HUDEP-2 (cell line): ENCODE data around the gene PDK2.

Experiments used
- DNase-seq, 76 experiments: peaks; one replicate each; lab custom pipeline; 2025; ENCODE audit not compliant: unreplicated experiment in 76 of 76; lab: John Stamatoyannopoulos, UW

The PDK2 gene

DNA sequence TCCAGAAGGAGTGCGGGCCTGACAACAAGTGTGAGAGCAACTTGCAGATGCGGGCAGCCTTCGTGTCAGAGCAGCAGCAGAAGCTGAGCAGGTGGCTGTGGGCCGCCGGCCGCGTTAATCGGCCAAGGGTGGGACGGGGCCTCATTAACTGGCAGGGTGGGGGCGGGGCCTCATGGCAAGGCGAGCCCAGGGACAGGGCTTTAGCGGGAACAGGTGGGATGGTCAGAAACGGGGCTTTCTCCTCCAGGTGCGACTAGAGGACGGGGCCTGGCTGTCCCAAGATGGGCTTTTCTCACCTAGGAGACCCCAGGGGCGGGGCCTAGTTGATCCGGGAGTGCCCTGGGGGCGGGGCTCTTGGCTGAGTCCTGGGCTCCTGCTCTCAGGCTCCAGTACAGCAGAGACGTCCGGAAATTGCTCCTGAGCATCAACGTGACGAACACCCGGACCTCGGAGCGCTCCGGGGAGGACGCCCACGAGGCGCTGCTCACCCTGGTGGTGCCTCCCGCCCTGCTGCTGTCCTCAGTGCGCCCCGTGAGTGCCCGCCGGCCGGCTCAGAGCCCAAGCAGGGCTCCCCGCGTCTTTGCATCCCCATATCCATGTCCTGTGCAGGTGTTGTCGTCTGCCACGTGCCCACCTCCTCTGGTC is 18.4 kb upstream of the PDK2 start:
- no peak for DNase-seq

DNA sequence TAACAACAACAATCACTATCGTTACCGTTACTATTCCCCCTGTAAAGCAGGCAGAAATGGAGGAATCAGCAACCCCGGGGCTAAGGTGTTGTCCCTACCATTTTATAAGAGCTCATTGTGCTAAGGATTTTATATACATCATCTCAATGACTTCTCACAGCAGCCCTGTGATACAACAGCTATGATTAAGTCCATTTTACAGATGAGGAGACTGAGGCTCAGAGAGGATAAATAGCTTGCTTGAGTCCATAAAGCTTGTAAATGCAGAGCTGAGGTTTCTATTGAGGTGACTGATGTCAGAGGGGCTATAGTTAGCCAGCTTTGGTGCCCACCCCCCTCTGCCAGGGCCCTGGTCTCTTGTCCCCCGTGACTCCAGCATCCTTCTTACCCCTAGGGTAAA is 16.7 kb upstream of the PDK2 start:
- DNase-seq, result no peak

DNA sequence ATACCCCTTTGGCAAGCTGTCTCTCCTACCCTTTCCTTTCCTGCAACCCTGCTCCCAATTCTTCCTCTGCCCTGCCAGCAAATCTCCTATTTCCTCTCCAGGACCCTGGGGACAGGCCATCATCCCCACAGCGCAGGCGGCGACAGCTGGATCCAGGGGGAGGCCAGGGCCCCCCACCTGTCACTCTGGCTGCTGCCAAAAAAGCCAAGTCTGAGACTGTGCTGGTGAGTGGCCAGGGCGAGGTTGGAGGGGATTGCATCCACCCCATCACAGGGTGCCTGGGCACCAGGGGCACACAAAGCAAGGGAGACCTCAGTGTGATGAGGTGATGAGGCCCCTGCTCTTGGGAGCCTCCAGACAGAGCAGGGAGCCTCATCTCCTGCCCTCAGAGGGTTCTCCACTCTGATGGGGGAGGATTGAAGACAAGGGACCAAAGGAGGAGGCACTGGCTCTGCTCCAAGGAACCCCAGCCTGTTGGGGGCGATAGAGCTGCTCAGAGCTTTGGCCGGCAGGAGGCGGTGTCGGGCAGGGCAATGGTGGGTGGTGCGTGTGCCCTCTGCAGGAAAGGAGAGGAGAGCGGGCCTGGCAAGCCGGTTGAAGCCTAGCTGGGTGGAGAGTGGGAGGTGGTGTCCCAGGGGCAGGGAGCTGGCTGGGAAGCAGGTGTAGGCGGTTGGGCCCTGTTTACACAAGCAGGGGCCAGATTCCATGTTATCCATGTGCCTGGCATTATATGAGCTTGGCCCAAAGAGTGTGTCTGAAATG is 15.6 kb upstream of the PDK2 start:
- DNase-seq, result peak in 57 of 76 experiments; percentile 4 to 73 (median 41)

DNA sequence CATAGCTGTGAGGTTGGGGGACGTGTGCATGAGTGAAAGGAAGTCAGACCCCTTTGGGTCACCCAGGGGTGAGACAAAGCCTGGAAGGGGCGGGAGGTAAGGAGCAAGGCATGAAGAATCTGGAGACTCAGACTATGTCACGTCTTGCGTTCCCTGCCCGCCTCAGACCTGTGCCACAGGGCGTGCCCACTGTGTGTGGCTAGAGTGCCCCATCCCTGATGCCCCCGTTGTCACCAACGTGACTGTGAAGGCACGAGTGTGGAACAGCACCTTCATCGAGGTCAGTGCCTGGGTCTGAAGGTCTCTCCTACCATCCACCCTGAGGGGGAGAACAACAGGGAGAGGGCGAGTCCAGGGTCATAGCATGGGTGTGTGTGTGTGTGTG is 15.1 kb upstream of the PDK2 start:
- DNase-seq, result no peak

DNA sequence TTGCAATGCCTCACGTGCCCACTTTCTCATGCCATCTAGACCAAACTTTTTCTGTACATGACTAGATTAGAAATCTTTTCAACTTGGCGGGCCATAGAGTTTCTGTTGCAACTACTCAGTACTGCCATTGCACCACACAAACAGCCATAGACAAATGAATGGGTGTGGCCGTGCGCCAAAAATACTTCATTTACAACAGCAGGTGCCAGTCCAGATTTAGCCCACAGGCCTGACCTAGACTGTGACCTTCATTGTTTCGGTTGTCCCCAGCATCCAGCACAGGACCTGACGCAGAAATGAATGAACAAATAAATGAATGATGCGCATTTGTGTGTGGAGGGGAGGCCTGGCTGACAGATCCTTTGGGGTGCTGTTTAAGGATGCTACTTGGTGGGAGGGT is 14.3 kb upstream of the PDK2 start:
- DNase-seq, result no peak

DNA sequence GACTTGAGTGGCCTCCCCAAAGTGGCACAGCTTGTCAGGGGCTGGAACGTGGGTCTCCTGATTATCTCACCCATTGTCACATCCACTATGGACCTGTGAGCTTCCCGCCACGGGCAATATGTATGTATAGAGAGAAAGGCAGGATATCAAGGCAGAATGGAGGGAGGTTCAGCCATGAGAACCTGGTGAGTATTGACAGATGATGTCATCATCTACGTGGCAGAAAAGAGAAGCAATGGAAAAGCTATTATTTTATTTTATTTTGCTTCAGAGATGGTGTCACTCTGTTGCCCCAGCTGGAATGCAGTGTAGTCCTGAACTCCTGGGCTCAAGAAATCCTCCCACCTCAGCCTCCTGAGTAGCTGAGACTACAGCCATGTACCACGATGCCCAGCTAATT is 13.4 kb upstream of the PDK2 start:
- DNase-seq, result no peak

DNA sequence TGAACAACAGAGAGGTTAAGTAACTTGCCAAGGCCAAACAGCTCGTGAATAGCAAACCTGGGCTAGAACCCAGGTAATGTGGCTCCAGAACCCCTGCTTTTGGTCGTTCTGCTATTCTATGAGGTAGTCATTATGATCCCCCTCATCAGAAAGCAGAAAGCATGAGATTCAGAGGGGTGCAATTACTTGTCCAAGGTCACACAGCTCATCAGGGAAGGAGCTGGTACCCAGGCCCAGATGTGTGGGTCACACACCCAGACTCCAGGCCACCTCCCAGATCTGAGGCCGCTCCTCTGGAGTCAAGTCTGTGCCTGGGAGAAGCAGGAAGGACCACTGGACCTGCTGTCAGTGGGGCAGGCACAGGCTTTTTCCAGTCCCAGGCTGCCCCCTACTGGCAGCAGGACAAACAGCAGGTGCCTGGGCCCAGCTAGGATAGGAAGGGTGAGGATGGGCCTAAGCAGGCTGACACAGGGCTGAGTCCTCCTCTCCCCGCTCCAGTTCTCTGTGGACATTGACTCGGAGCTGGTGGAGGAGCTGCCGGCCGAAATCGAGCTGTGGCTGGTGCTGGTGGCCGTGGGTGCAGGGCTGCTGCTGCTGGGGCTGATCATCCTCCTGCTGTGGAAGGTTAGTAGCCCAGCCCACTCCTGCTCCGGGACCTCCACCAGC is 7.8 kb upstream of the PDK2 start:
- DNase-seq, result peak in 66 of 76 experiments; percentile 4 to 80 (median 49)

DNA sequence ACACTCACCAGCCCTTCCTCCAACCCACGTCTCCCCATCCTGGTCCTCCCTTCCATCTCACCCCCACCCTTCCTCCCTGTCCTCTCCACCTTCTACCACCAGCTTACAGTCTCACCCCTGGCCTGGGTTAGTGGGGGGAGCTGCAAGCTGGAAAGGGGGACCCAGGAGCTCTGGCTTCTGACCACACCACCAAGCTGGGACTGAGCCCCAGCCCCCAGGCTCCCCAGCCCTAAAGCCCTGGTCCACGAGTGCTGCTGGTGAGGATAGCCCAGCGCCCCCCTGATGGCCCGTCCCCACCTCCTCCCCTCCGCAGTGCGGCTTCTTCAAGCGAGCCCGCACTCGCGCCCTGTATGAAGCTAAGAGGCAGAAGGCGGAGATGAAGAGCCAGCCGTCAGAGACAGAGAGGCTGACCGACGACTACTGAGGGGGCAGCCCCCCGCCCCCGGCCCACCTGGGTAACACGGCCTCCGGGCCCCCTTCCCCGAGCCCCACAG is 7.2 kb upstream of the PDK2 start:
- DNase-seq, result no peak

DNA sequence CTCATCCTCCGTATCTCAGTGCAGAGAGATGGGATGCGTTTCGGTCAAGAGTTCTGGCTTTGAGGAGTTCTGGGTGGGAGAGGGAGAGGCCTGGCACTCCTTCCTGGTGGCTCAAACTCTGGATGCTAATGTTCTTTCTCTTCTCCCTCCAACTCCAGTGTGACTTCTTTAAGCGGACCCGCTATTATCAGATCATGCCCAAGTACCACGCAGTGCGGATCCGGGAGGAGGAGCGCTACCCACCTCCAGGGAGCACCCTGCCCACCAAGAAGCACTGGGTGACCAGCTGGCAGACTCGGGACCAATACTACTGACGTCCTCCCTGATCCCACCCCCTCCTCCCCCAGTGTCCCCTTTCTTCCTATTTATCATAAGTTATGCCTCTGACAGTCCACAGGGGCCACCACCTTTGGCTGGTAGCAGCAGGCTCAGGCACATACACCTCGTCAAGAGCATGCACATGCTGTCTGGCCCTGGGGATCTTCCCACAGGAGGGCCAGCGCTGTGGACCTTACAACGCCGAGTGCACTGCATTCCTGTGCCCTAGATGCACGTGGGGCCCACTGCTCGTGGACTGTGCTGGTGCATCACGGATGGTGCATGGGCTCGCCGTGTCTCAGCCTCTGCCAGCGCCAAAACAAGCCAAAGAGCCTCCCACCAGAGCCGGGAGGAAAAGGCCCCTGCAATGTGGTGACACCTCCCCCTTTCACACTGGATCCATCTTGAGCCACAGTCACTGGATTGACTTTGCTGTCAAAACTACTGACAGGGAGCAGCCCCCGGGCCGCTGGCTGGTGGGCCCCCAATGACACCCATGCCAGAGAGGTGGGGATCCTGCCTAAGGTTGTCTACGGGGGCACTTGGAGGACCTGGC is 6.0 kb upstream of the PDK2 start:
- DNase-seq, result no peak

DNA sequence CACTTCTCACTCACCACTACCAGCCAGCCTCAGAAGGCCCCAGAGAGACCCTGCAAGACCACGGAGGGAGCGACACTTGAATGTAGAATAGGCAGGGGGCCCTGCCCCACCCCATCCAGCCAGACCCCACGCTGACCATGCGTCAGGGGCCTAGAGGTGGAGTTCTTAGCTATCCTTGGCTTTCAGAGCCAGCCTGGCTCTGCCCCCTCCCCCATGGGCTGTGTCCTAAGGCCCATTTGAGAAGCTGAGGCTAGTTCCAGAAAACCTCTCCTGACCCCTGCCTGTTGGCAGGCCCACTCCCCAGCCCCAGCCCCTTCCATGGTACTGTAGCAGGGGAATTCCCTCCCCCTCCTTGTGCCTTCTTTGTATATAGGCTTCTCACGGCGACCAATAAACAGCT is 5.1 kb upstream of the PDK2 start:
- DNase-seq, result no peak

DNA sequence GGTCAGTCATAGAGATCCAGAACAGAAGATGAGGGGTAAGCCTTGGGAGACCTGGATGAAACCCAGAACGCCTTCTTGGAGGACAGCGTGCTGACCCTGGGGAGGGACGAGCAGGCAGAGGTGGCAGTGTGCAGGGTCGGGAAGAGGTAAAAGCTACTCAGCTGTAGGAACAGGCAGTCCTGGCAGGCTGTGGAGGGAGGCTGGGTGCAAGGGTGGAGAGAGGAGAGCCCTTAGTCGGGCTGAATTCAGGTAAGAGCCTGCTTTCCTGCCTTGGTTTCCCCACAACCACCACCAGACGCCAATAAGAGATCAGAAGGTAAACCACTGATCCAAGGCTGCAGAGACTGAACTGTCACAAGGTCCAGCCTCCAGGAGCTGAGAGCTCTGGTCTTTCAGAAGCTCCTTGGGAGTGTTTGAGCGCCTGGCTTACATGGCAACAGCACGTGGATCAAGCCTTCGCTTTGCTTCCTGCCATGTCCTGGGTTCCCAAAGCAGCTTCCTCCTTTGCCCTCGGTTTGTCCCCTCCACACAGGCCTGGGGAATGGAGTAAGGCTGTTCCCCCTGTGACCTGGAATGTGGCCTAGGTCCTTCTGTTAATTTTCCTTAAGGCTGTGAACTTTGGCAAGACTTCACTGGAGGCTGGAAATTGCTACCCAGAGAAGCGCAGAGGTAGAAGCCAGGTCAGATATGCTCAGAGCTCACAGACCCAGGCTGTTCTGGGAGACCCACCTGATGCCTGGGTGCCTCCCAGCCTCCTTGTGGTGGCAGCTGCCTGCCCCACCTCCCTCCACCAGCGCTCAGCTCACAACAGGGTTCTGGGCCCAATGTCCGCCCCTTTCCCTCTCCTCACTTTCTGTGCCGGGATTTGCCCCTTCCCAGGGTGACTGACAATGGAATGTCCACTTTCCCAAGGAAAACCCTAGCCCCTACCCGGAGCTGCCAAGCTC is 3.9 kb upstream of the PDK2 start:
- DNase-seq, result no peak

DNA sequence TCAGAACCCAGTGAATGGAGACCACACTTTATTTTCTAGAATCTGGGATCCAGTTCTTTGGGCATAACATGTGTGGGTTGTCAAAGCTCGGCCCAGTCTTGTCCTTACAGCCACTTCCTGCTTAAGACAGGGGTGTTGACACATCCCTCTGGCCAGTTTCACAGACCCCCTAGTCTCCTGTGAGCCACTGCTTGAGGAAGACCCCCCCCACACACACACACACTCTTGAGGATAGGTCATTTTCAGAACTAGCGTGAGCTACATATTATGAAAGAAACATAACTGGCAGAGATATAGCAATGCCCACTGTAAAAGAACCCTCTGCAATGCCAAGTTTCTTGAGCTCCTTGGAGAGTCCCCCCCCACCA is 3.2 kb upstream of the PDK2 start:
- no peak for DNase-seq

DNA sequence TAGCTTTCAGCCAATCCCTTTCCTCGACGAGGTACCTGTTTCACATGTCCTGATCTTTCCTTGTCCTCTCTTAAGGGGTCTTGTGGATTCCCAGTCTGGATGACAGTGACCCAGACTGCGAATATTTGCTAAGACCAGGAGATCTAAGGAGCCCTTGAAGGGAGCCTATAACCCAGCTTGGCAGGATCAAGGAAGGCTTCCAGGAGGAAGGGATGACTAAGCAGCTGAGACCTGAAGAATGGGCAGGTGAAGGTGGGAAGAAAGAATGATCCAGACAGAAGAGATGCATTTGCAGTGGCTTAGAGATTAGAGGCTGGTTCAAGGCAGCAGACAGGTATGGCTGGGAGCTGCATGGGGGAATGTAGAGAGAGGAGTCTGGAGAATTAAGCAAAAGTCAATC is 1.9 kb upstream of the PDK2 start:
- no peak for DNase-seq

DNA sequence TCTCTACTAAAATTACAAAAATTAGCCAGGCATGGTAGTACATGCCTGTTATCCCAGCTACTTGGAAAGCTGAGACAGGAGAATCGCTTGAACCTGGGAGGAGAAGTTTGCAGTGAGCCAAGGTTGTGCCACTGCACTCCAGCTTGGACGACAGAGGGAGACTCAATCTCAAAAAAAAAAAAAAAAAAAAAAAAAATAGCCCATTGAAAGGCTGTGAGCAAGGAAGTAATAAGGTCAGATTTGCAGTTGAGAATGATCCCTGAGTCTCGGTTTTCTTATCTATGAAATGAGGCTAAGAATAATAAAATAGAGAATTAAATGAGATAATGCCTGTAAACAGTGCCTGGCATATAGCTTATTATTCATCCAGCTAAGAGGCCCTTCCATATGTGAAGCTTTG is 1.3 kb upstream of the PDK2 start:
- DNase-seq, result no peak

DNA sequence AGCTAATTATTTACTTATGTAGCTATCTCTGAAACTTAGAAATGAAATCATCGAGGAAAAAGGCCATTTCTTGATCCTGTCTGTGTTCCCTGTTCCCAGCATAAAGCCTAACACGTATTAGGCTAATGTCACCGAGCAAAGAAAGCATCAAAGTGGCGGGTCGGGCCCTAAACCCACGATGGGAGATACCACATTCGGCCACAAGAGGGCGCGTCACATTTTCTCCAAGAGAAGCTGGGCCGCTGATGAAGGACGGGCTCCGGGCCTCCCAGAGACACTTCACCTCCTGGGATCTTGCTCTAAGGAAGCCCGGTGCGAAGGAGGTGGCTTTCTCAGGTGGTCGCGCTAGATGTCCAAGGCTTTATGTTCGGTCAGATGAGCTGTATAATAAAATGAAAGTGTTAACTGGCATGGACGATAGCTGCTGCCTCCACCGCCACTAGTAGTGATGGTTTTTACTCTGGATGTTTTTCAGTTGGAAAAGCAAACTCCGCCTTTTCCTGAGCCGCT is 853 bp upstream of the PDK2 start:
- DNase-seq, result peak in 70 of 76 experiments; percentile 11 to 91 (median 70)

DNA sequence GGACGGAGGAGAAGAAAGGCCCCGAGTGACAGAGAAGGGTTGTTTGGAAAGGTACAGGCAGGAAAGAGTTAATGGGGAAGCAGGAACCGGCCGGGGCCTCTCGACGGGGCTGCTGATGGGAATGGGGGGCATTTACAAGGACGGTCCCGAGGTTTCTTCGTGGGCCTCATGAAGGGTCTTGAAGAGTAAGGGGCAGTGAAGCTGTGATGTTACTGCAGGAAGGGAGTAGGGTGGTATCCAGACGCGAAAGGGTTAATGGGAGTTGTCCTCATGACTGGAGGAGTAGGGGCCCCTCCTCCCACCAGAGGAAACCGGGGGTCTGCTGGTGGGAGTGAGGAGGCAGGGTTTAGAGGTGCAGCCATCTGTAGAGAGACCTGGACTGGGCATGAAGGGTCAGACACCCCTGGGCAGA is 481 bp downstream of the PDK2 start:
- DNase-seq, result no peak

DNA sequence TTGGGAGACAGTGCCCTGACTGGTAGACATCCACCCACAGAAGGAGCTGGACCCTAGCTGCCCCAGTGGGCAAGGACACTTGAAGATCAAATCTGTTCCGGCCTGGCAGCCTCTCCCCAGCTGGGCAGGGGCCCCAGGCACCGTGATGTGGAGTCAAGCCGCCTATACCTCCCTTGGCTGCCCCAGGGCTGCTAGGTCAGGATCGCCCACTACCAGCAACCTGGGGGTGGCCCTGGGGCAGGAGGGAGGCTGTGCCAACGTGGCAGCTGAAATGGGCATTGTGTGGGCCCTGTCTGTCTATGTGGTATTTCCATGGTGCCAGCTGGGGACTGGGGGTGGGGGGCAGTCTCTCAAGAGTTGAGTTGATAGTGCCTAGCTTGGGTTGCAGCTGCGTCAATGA is 941 bp downstream of the PDK2 start:
- no peak for DNase-seq

DNA sequence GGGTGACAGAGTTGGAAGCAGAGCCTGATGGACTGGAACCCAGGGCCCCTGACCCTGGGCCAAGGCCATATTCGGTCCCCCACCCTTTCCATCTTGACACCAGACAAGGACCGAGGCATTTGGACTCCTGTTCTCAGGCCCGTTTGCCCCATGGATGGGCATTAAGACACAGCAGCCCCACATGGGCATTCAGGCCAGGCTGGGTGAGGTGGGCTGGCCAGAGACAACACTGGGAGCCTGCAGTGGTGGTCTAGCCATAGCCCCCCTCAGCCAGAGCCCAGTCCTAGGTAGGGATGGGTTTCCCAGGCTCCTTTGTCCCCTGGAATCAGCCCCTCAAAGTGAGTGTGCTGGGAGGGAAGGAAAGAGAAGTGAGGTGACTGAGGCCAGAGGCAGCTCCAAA is 1.6 kb downstream of the PDK2 start:
- no peak for DNase-seq

DNA sequence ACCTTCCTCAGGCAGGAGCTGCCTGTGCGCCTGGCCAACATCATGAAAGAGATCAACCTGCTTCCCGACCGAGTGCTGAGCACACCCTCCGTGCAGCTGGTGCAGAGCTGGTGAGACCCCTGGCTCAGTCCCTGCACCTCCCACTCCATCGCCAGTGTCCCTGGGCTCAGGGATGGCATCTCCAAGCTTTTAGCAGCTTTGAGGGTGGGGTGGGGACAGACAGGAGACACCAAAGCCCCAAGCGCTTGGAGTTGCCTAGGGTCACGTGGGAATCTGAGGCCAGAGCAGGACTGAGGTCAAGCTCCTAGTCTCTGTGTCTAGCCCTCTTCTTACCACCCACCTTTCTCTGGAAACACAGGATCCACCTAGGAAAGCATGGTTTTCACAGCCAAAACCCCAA is 2.3 kb downstream of the PDK2 start:
- DNase-seq, result no peak

DNA sequence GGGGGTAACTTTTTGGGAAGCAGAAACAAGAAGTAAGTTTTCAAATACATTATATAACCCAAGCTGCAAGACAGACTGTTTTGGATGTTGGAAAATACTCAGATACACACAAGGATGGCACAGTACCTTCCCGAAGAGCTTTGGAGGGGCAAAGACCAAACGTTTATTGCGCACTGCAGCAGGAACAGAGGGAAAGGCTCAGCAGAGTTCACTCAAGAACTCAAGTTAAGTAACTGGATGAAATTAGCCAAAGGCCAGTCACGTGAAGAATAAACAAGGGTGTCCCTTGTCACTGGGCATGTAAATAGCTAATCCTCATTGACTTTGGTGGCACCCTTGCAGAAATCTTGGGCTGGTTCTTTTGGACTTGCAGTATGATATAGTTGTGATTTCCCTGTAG is 2.8 kb downstream of the PDK2 start:
- DNase-seq, result no peak
